HFFc6 (cell line): ENCODE data around the gene TMEM258. TPM values are rescaled to one million over a fixed set of nuclear protein-coding genes. Genes with fewer than 3 reads are reported as not detected.

Experiments used
- DNase-seq: peaks from one replicate; pipeline ENCODE4 v3.0.0-alpha.2; 2018
- H3K27ac Mint-ChIP-seq: 2 replicates; pipeline ENCODE4 v1.8.0; 2020; ENCODE audit warnings: mild to moderate bottlenecking, mixed read lengths
- H3K27me3 Mint-ChIP-seq: 2 replicates; pipeline ENCODE4 v1.8.0; 2021; ENCODE audit warnings: mild to moderate bottlenecking, moderate library complexity, mixed read lengths; ENCODE audit not compliant: insufficient read depth
- H3K36me3 Mint-ChIP-seq: 2 replicates; pipeline ENCODE4 v1.8.0; 2021; ENCODE audit warnings: low read depth, mixed read lengths
- H3K4me1 Mint-ChIP-seq: 2 replicates; pipeline ENCODE4 v1.8.0; 2020; ENCODE audit warnings: low read depth, mixed read lengths
- H3K4me3 Mint-ChIP-seq: 2 replicates; pipeline ENCODE4 v1.8.0; 2020; ENCODE audit warnings: mild to moderate bottlenecking, moderate library complexity, mixed read lengths
- H3K9me3 Mint-ChIP-seq: 2 replicates; pipeline ENCODE4 v1.8.0; 2020; ENCODE audit warnings: mild to moderate bottlenecking, mixed read lengths
- total RNA-seq, 6 experiments: library from RNA; stranded (reverse); fragmentation: NEBNext Ultra II Directional; extraction: Animal tissue kit (Norgen Biotek cat#: 25700); gene quantifications; 2 replicates in 1 of 6; 3 replicates in 5 of 6; pipeline ENCODE4 v1.2.3, GENCODE V29; 2021
- TF ChIP-seq, protein P1 (sequence below): fragments of 200-600 bp; sonication (generic); IDR thresholded peaks from 2 replicates; pipeline ENCODE4 v1.5.0; 2021; ENCODE audit warnings: antibody characterized with exemption, mild to moderate bottlenecking

Gene TMEM258
- total RNA-seq, 6 experiments from 2014 or later: 134 to 173 (median 145) TPM

DNA sequence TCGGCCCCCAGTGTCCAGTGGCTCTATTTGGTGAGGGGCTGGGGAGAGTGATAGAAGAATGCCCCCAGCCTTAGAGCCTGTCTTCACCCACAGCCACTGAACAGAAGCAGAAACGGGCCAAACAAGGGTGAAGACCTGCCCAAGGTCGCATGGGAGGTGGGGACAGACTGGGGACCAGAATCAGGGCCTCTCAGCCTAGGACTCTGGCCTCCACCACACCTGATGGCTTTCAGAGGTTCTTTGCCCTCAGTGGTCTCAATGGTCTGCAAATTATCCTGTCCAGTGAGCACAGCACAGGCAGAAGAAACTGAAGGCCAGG is 44.5 kb downstream of the TMEM258 start:
- Mint-ChIP-seq H3K36me3 (no peaks in the 10 kb centered on the region), H3K4me3 (no peak overlapping the region), H3K27me3 (no peaks in the 10 kb centered on the region; the same call in none of the 2 replicates), H3K4me1 (no peaks in the 10 kb centered on the region), H3K27ac (no peak overlapping the region), H3K9me3 (no peaks in the 10 kb centered on the region)
- no peak for DNase-seq
- TF ChIP-seq, protein P1, sequence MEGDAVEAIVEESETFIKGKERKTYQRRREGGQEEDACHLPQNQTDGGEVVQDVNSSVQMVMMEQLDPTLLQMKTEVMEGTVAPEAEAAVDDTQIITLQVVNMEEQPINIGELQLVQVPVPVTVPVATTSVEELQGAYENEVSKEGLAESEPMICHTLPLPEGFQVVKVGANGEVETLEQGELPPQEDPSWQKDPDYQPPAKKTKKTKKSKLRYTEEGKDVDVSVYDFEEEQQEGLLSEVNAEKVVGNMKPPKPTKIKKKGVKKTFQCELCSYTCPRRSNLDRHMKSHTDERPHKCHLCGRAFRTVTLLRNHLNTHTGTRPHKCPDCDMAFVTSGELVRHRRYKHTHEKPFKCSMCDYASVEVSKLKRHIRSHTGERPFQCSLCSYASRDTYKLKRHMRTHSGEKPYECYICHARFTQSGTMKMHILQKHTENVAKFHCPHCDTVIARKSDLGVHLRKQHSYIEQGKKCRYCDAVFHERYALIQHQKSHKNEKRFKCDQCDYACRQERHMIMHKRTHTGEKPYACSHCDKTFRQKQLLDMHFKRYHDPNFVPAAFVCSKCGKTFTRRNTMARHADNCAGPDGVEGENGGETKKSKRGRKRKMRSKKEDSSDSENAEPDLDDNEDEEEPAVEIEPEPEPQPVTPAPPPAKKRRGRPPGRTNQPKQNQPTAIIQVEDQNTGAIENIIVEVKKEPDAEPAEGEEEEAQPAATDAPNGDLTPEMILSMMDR: peak; percentile 65

DNA sequence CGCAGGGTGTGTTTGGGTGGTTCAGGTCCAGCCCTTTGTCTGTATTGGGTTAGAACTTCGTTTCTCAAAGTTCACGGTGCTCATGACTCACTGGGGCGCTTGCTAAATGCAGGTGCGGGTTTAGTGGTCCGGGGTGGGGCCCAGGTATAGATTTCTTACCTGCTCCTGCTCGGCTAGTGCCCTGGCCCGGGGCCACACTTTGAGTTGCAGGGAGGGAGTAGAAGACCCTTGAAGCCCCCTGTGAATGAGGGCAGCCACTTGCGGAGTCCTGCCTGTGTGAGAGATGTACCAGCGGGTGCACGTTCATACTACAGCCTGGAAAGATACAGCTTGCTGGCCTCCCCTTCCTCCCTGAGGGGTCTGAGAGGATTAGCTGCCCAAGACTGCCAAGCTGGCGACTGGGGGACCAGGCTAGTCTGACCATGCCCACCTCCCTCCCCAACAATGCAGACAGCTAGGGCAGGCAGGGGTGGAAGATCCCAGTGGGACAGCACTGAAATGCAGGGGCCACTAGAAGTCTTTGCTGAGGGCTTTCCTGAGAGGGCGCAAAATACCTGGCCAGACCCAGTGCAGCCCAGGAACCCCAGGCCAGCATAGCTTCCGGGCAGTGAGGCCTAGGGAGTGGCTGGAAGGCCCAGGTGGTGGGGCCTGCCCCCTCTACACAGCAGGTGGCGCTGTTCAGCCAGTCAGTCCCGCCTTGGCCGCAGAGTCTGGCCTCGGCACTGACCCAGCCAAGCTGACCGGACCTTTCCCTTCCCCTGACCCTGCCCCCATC is 45.0 kb downstream of the TMEM258 start:
- H3K27ac Mint-ChIP-seq: no peak overlapping the region
- DNase-seq: peak; percentile 41
- no peaks in the 10 kb centered on the region for H3K36me3 Mint-ChIP-seq
- no peak overlapping the region for H3K4me3 Mint-ChIP-seq
- H3K27me3 Mint-ChIP-seq: no peaks in the 10 kb centered on the region; the same call in none of the 2 replicates
- H3K4me1 Mint-ChIP-seq: no peaks in the 10 kb centered on the region
- TF ChIP-seq, protein P1: peak; percentile 93
- no peaks in the 10 kb centered on the region for H3K9me3 Mint-ChIP-seq

DNA sequence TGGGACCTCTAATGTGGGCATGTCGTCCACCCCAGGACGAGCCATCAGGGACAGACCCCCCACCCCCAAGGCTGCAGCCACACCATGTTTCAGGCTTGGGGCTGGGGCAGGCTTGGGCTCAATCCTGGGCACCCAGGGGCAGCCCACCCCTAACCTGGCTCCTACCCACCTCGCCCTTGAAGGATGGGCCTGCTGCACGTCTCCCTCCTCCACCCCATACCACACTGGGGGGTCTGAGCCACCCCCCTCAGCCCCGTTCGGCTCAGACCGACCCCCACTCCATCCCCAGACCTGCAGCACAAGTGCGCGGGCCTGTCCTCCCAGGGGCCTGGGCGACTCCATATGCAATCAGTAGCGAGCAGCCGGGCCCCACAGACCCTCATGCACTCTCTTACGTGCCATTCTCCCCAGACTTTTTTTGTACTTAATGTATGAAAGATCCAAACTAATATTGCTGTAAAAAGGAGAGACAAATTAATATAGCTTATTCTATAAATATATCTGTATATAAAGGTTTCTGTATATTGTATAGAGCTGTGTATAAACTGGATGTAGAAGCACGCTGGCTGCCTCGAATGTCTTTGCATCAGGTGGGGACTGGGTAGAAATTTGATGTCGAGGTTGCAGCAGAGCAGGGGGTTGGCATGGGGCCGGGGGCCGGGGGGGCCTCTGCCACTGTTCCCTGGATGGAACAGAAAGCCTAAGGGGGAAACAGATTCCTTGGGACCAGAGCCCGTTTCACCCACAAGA is 45.8 kb downstream of the TMEM258 start:
- Mint-ChIP-seq H3K27ac (no peak overlapping the region), H3K36me3 (no peaks in the 10 kb centered on the region), H3K9me3 (no peaks in the 10 kb centered on the region), H3K4me1 (no peaks in the 10 kb centered on the region), H3K27me3 (no peaks in the 10 kb centered on the region; the same call in none of the 2 replicates), H3K4me3 (no peak overlapping the region)
- DNase-seq: no peak
- TF ChIP-seq, protein P1: no peak

DNA sequence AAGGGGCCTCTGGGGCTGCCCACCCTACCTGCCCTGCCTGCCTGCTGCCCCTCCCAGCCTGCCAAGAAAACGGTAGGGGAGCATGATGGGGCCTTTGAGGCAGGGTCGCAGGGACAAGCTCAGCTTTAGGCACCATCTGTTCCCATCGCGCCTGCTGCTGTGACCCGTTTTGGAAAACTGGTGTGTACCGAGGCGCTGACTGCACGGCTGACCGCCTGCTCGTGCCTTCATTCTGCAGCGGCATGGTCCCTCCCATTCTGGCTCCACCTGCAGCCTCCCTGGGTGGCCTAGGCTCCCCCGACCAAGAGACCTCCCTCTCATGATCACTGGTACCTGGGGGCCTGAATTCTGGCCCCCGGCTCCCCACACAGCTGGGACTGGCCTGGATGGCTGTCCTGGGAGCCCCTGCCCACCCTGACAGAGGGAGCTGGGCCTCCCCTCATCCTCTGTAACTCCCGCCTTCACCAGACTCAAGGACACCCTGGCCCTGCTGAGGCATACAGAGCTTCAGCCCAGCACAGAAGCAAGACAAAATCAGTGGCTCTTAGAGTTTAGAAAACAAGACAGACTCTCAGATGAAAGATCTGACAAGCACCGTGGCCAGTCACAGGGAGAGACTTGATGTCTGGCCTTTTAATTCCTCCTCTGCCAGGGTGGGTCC is 46.5 kb downstream of the TMEM258 start:
- no peak for DNase-seq
- Mint-ChIP-seq H3K27me3 (no peaks in the 10 kb centered on the region; the same call in 1 of the 2 replicates), H3K9me3 (no peaks in the 10 kb centered on the region), H3K36me3 (no peaks in the 10 kb centered on the region), H3K27ac (no peak overlapping the region), H3K4me3 (no peak overlapping the region), H3K4me1 (no peaks in the 10 kb centered on the region)
- TF ChIP-seq, protein P1: no peak

DNA sequence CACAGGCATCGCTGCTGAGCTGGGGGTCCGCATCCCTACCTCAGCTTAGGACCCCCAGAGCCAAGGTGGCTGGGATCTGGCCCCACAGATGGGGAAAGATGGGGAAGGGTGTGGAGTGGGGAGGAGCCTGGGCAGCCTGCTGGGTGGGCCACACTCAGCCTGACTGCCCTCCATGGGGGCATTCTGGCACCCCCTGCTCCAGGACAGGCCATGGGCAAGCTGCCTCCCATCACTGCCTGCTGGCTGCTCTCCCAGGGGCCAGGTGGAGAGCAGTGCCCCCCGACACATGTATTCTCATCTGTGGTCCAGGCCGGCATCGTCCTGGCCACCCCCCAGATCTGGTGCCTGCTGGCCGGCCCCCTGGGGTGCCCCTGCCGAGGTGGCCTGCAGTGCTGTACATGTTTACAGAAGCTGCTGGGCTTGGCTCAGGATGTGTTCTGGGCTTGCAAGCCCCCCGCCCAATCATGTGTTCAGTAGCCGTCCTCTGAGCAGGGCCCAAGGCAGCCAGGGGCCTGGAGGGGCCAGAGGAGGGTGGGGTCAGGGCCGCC is 47.7 kb downstream of the TMEM258 start:
- Mint-ChIP-seq H3K9me3 (no peaks in the 10 kb centered on the region), H3K36me3 (no peaks in the 10 kb centered on the region), H3K4me1 (no peaks in the 10 kb centered on the region), H3K27ac (no peak overlapping the region), H3K27me3 (no peaks in the 10 kb centered on the region), H3K4me3 (no peak overlapping the region)
- DNase-seq: no peak
- TF ChIP-seq, protein P1: no peak
